SU-DHL-6 (cell line): ENCODE results near the gene LBX1.

Experiments used
- H2AFZ ChIP-seq: fragments of 200-600 bp; sonication (generic); 2 replicates; pipeline ENCODE4 v1.6.1; 2014; ENCODE audit warnings: low read depth, mild to moderate bottlenecking, moderate library complexity, mixed read lengths, antibody characterized with exemption, low read length; ENCODE audit not compliant: severe bottlenecking
- H3F3A ChIP-seq: fragments of 200-600 bp; shearing (Covaris generic); 2 replicates; pipeline ENCODE4 v1.6.0; 2016; ENCODE audit warnings: antibody characterized with exemption, mild to moderate bottlenecking; ENCODE audit not compliant: insufficient read depth
- H3K27ac ChIP-seq: fragments of 200-600 bp; sonication (generic); 2 replicates; pipeline ENCODE4 v1.5.1; 2016; ENCODE audit warnings: low read depth, mild to moderate bottlenecking, low read length, moderate library complexity, mixed read lengths
- H3K27me3 ChIP-seq: fragments of 200-600 bp; sonication (generic), shearing (Covaris generic); 2 replicates; pipeline ENCODE4 v1.6.0; 2014; ENCODE audit warnings: mild to moderate bottlenecking, low read length
- H3K36me3 ChIP-seq: fragments of 200-600 bp; sonication (generic); 2 replicates; pipeline ENCODE4 v1.6.1; 2014; ENCODE audit warnings: mild to moderate bottlenecking, low read length, mixed read lengths
- H3K4me2 ChIP-seq: fragments of 300-600, 200-600 bp; shearing (Covaris generic), sonication (generic); 2 replicates; pipeline ENCODE4 v1.6.0; 2014; ENCODE audit warnings: low read length, low read depth, mild to moderate bottlenecking; ENCODE audit not compliant: poor library complexity, severe bottlenecking
- H3K4me3 ChIP-seq: fragments of 200-600 bp; sonication (generic); 2 replicates; pipeline ENCODE4 v1.5.1; 2014; ENCODE audit warnings: antibody characterized with exemption, low read length, mild to moderate bottlenecking, mixed read lengths; ENCODE audit not compliant: insufficient read depth, poor library complexity, severe bottlenecking
- H3K79me2 ChIP-seq: fragments of 200-600 bp; sonication (generic); 2 replicates; pipeline ENCODE4 v1.6.1; 2014; ENCODE audit warnings: mild to moderate bottlenecking, low read length, moderate library complexity; ENCODE audit not compliant: insufficient read depth
- H3K9ac ChIP-seq: fragments of 200-600 bp; sonication (generic); 2 replicates; pipeline ENCODE4 v1.7.0; 2014; ENCODE audit warnings: mild to moderate bottlenecking, low read length
- H3K9me2 ChIP-seq: fragments of 200-600 bp; sonication (generic); replicated peaks from 2 replicates; pipeline ENCODE4 v1.6.1; 2014; ENCODE audit warnings: low read length; ENCODE audit not compliant: insufficient read depth
- H3K9me3 ChIP-seq: fragments of 200-600 bp; sonication (generic); 2 replicates; pipeline ENCODE4 v1.6.1; 2014; ENCODE audit warnings: low read length, mixed read lengths; ENCODE audit not compliant: insufficient read depth
- H4K20me1 ChIP-seq: fragments of 200-600 bp; sonication (generic); 2 replicates; pipeline ENCODE4 v1.6.1; 2014; ENCODE audit warnings: low read depth, mild to moderate bottlenecking, antibody characterized with exemption, low read length, moderate library complexity, mixed read lengths
- CTCF ChIP-seq: fragments of 200-600 bp; sonication (generic); IDR thresholded peaks from one replicate; pipeline ENCODE4 v1.5.1; 2017; ENCODE audit warnings: antibody characterized with exemption, mild to moderate bottlenecking, low read length, moderate library complexity; ENCODE audit not compliant: insufficient read depth, poor library complexity, severe bottlenecking
- EZH2phosphoT487 ChIP-seq: fragments of 200-600 bp; sonication (generic), shearing (Covaris generic); conservative IDR thresholded peaks from 2 replicates; pipeline ENCODE4 v1.6.1; 2018; ENCODE audit warnings: mild to moderate bottlenecking, antibody characterized with exemption, low read length, moderate library complexity, mixed read lengths

The LBX1 gene

GRCh38 chr10:101223274-101224059, 5.8 kb downstream of the LBX1 start:
- Histone ChIP-seq H3K4me2 (no peak overlapping the region), H3K79me2 (no peaks in the 10 kb centered on the region), H3K36me3 (no peaks in the 10 kb centered on the region), H3K27ac (no peak overlapping the region), H3K4me3 (no peak overlapping the region), H2AFZ (no peak overlapping the region), H4K20me1 (no peaks in the 10 kb centered on the region), H3K27me3 (no peaks in the 10 kb centered on the region), H3K9me3 (no peaks in the 10 kb centered on the region), H3F3A (no peaks in the 10 kb centered on the region), H3K9me2 (no peaks in the 10 kb centered on the region), H3K9ac (no peak overlapping the region)
- no peak for TF ChIP-seq EZH2phosphoT487
- no peak for TF ChIP-seq CTCF

- Histone ChIP-seq H3K36me3 (no peaks in the 10 kb centered on the region), H3K4me2 (no peak overlapping the region), H3K27me3 (no peaks in the 10 kb centered on the region), H3F3A (no peaks in the 10 kb centered on the region), H3K4me3 (no peak overlapping the region), H2AFZ (no peak overlapping the region), H3K9me2 (no peaks in the 10 kb centered on the region), H3K9me3 (no peaks in the 10 kb centered on the region), H3K9ac (no peak overlapping the region), H3K79me2 (no peaks in the 10 kb centered on the region), H3K27ac (no peak overlapping the region), H4K20me1 (no peaks in the 10 kb centered on the region)
- no peak for TF ChIP-seq EZH2phosphoT487
- TF ChIP-seq CTCF = no peak
These were observed 6.5 kb downstream of the LBX1 start for GRCh38 chr10:101222683-101223273.

- Histone ChIP-seq H3F3A (no peaks in the 10 kb centered on the region), H3K27me3 (no peaks in the 10 kb centered on the region), H2AFZ (no peak overlapping the region), H3K79me2 (no peaks in the 10 kb centered on the region), H4K20me1 (no peaks in the 10 kb centered on the region), H3K36me3 (no peaks in the 10 kb centered on the region), H3K27ac (no peak overlapping the region), H3K9me2 (no peaks in the 10 kb centered on the region), H3K4me2 (no peak overlapping the region), H3K4me3 (no peak overlapping the region), H3K9me3 (no peaks in the 10 kb centered on the region), H3K9ac (no peak overlapping the region)
- TF ChIP-seq EZH2phosphoT487 (no peak), CTCF (no peak)
These were observed 7.2 kb downstream of the LBX1 start for GRCh38 chr10:101221963-101222531.
